GM18868 (cell line): ENCODE measurements around the gene EEF1E1.
"Not testable (repeated sequence)": the region's sequence is repeated elsewhere in the genome, so short reads cannot be mapped to it uniquely, and the experiment has no call there.

ENCODE experiments used
- ATAC-seq: cut with Tn5 transposase; IDR thresholded peaks from one replicate; pipeline ENCODE4 v1.9.1; 2021; ENCODE audit warnings: mild to moderate bottlenecking, moderate library complexity; ENCODE audit not compliant: unreplicated experiment

EEF1E1 gene

DNA sequence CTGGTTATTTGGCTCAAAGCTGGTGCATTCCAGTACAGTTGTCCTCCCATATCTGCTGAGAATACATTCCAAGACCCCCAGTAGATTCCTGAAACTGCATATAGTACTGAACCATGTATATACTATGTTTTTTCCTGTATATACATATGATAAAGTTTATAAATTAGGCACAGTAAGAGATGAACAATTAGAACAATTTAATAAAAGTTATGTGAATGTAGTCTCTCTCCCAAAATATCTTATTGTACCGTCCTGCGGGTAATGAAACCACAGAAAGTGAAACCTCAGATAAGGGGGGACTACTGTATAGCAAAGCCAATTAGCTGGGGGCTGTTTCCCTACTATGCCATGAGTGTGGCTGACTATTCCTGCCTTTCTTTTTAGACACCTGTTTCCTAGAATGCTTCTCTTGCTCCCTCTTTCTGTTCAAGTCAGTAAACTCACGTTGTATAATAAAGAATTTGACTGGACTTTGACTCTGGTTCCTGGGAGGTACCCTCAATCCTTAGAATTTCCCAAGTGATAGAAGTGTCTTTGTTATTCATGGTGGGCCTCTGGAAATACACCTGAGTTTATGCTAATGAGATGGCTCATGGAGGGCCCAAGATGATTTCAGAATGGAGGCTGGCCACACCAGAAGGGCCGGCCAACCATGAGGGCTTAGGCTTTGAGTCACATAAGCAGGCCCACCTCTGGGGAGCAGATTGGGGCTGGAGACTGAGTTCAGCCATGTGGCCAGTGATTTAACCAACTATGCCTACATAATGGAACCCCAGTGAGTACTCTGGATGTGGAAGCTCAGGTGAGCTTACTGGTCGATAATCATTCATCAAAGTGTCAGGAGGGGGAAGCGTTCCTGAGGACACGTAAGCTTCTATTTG lies 37.5 kb downstream of the EEF1E1 start:
- no peak for ATAC-seq

DNA sequence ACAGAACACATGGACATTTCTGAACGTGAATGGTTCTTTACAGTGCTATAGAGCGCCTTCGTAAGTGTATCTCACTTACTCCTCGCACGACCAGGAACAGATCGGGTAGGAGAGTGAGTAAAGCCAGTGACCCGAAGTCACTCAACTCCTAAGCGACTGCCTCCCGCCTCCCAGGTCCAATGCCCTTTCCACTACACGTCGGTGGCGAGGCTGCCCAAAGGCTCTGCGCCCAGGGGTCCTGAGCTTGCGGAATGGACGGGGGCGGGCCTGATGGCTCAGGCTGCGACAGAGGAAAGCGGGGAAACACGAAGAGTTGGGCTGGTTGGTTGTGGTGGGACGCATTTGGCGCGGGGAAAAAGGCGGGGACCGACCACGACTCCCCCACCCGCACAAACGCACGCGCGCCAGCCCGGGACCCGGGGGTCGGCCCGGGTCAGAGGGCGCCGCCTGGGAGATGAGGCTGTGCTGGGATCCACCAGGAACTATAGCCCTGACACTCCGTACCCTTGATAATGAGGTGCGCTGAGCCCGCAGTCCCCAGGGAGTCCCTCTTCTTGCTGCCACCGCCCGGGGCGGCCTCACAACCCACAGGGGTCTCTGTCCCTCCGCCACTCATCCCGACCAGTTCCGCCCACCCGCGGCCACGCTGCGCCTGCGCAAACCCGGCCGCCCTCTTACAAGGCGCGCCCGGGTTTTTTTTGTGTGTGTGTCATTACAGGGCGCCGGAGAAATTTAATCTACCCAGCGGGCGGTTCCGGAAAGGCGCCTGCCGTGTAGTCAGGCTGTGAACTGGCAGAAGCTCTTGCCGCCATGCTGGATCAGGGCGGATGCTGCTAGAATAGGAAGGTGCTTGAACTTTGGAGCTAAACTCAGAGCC lies 38.3 kb downstream of the EEF1E1 start, which contains the start of gene BLOC1S5:
Gene BLOC1S5 (minus strand): TSS at position 629 of the 877 bp plus-strand sequence. CDS start 13 bp downstream, at position 616.
- peak; percentile 89 for ATAC-seq

GRCh38 chr6:8061736-8062135 lies 40.6 kb downstream of the EEF1E1 start:
- no peak for ATAC-seq

- ATAC-seq = no peak
Observed at GRCh38 chr6:8060346-8060745, 42.0 kb downstream of the EEF1E1 start.

DNA sequence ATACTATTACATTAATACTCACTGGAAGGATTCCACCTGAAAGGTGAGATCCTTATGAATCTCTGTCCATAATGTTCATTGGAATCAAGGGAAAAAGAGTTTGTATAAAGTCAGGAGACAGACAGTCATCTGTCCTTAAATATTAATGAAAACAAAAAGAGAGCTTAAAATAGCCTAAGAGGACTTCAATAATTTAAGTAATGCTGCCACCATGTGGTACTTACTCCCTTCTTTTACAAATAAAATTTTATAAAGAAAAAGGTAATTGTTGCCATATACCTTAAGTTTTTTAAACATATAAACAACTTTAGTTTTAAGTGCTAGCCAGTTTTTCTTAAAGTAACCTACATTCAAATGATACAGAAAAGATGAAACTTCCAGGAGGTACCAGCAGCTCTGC lies 43.2 kb downstream of the EEF1E1 start:
- ATAC-seq = no peak

DNA sequence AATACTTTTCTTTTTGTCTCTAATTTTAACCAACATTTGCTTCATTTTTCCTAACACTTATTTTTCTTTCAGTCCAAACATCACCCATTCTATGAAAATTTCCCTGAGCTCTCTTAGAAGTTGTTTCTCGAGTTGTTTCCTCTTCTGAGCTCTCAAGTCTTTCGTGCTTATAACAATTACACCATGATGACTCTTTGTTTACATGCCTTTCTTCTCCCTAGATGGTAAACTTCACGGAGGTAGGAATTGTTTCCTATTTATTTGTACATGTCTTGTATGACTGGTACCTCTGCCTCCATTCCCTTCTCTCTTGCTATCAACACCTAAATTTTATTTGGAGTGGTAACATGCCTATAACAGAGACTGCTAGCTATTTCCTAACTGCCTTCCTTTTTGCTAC lies 44.6 kb downstream of the EEF1E1 start:
- ATAC-seq = no peak

- no peak for ATAC-seq
Observed at GRCh38 chr6:8057263-8057662, 45.1 kb downstream of the EEF1E1 start.

DNA sequence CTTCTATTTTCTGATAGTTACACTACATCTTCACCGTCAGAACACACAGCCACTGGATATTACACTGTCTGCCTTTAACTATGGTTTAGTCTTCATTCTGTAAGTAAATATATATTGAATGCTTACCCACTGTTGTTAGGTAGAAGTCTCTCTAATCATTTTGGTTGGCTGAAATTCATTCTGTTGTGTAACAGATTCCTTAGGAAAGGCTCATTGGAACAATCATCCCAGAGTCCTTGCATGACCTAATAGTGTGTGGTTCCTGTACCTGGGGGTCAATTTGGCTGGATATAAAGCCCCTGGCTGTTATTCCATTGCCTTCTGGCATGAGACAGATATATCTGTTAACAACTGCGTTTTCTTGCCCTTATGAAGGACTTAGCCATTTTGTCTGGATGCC lies 48.1 kb downstream of the EEF1E1 start:
- no peak for ATAC-seq

GRCh38 chr6:8047541-8048292 lies 54.6 kb downstream of the EEF1E1 start:
- no peak for ATAC-seq

DNA sequence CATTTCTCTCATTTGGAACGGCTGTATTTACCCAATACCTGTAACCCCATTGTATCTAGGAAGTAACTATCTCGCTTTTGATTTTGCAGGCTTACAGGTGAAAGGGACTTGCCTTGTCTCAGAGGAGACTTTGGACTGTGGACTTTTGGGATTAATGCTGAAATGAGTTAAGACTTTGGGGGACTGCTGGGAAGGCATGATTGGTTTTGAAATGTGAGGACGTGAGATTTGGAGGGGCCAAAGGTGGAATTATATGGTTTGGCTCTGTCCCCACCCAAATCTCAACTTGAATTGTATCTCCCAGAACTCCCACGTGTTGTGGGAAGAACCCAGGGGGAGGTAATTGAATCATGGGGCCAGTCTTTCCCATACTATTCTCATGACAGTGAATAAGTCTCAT lies 56.6 kb downstream of the EEF1E1 start:
- ATAC-seq = not testable (repeated sequence)

DNA sequence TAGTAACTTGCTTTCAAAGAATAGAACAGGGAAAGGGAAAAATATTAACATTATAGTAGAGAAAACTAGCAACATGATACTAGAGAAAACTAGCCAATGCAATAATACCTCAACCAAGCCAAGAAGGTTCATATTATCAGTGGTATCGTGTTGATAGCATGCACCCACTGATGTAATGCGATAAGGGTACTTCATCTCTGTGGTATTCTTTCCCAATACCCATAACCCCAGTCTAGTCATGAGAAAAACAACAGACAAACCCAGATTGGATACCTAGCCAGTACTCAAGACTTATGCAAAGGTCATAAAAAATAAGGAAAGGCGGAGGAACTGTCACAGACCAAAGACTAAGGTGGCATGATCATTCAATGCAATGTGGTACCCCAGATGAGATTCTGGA lies 59.1 kb downstream of the EEF1E1 start:
- ATAC-seq = no peak

GRCh38 chr6:8041913-8042583 lies 60.3 kb downstream of the EEF1E1 start:
- ATAC-seq = no peak

DNA sequence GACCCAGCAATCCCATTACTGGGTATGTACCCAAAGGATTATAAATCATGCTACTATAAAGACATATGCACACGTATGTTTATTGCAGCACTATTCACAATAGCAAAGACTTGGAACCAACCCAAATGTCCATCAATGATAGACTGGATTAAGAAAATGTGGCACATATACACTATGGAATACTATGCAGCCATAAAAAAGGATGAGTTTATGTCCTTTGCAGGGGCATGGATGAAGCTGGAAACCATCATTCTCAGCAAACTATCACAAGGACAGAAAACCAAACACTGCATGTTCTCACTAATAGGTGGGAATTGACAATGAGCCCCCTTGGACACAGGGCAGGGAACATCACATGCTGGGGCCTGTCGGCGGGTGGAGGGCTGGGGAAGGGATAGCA lies 68.2 kb downstream of the EEF1E1 start:
- ATAC-seq = not testable (repeated sequence)

DNA sequence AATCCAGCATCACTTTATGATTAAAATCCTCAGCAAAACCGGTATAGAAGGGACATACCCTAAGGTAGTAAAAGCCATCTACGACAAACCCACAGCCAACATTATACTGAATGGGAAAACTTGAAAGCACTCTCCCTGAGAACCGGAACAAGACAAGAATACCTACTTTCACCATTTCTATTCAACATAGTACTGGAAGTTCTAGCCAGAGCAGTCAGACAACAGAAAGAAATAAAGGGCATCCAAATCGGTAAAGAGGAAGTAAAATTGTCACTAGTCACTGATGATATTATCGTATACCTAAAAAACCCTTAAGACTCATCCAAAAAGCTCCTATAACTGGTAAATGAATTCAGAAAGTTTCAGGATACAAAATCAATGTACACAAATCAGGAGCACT lies 71.4 kb downstream of the EEF1E1 start:
- ATAC-seq = peak; percentile 68
